Keratinocyte (primary cell): ENCODE results near the gene PLXNB3. TPM values are rescaled to one million over a fixed set of nuclear protein-coding genes. Genes with fewer than 3 reads are reported as not detected.

Source experiments
- DNase-seq: peaks from one replicate; pipeline ENCODE4 v3.0.0-alpha.2; 2011; ENCODE audit warnings: low read depth, missing footprints, low spot score
- FAIRE-seq: peaks from 2 replicates; lab custom pipeline; 2011; peaks lifted over from hg19 to GRCh38; lab: Jason Lieb, UNC
- H2AFZ ChIP-seq: 2 replicates; pipeline ENCODE4 v1.6.0; 2012; ENCODE audit warnings: low read length, control low read depth, inconsistent platforms; ENCODE audit not compliant: control insufficient read depth
- H3K27ac ChIP-seq: 2 replicates; pipeline ENCODE4 v1.5.1; 2011; ENCODE audit warnings: low read length; ENCODE audit not compliant: control insufficient read depth, insufficient read depth
- H3K27me3 ChIP-seq: 3 replicates; pipeline ENCODE4 v1.6.0; 2011; ENCODE audit warnings: low read length; ENCODE audit not compliant: control insufficient read depth, insufficient read depth; ENCODE audit errors: extremely low read depth
- H3K36me3 ChIP-seq, 2 experiments: 2 replicates in 1 of 2; 3 replicates in 1 of 2; pipeline ENCODE4 v1.5.1; 2011; ENCODE audit warnings: low read length in 2 of 2, mild to moderate bottlenecking in 1 of 2; ENCODE audit not compliant: control insufficient read depth in 2 of 2, insufficient read depth in 2 of 2; ENCODE audit errors: extremely low read depth in 1 of 2
- H3K4me1 ChIP-seq: 3 replicates; pipeline ENCODE4 v1.5.1; 2011; ENCODE audit warnings: low read length; ENCODE audit not compliant: control insufficient read depth, insufficient read depth; ENCODE audit errors: extremely low read depth
- H3K4me2 ChIP-seq: 3 replicates; pipeline ENCODE4 v1.6.0; 2011; ENCODE audit warnings: low read depth, low read length; ENCODE audit not compliant: control insufficient read depth, insufficient read depth; ENCODE audit errors: extremely low read depth
- H3K4me3 ChIP-seq, 3 experiments: fragments of 200-600 bp in 1 of 3; sonication (generic) in 1 of 3; 2 replicates in 2 of 3; 3 replicates in 1 of 3; pipeline ENCODE4 v1.5.1; 2011 to 2016; ENCODE audit warnings: low read length in 3 of 3, mild to moderate bottlenecking in 3 of 3, control low read depth in 2 of 3, inconsistent platforms in 1 of 3, low read depth in 1 of 3, mixed read lengths in 1 of 3, mixed run types in 1 of 3, moderate library complexity in 1 of 3; ENCODE audit not compliant: control insufficient read depth in 2 of 3, insufficient read depth in 2 of 3; ENCODE audit errors: extremely low read depth in 1 of 3
- H3K79me2 ChIP-seq: 2 replicates; pipeline ENCODE4 v1.6.0; 2012; ENCODE audit warnings: low read length; ENCODE audit not compliant: control insufficient read depth, insufficient read depth
- H3K9ac ChIP-seq: 3 replicates; pipeline ENCODE4 v1.6.0; 2011; ENCODE audit warnings: low read length; ENCODE audit not compliant: control insufficient read depth, insufficient read depth; ENCODE audit errors: extremely low read depth
- H3K9me1 ChIP-seq: 3 replicates; pipeline ENCODE4 v1.6.0; 2011; ENCODE audit warnings: low read length; ENCODE audit not compliant: control insufficient read depth, insufficient read depth; ENCODE audit errors: extremely low read depth
- H3K9me3 ChIP-seq: 2 replicates; pipeline ENCODE4 v1.5.1; 2012; ENCODE audit warnings: low read depth, low read length; ENCODE audit not compliant: control insufficient read depth
- H4K20me1 ChIP-seq: 3 replicates; pipeline ENCODE4 v1.6.0; 2011; ENCODE audit warnings: low read length; ENCODE audit not compliant: control insufficient read depth, insufficient read depth; ENCODE audit errors: extremely low read depth
- CTCF ChIP-seq, 3 experiments: IDR thresholded peaks in 1 of 3; conservative IDR thresholded peaks in 1 of 3; optimal IDR thresholded peaks in 1 of 3; 2 replicates in 2 of 3; 3 replicates in 1 of 3; pipeline versions ENCODE3 to v1.5.1; 2011; ENCODE audit warnings: low read length in 3 of 3, mild to moderate bottlenecking in 3 of 3, moderate library complexity in 2 of 3, control low read depth in 1 of 3, inconsistent platforms in 1 of 3; ENCODE audit not compliant: insufficient read depth in 2 of 3; ENCODE audit errors: extremely low read depth in 1 of 3
- EZH2 ChIP-seq: IDR thresholded peaks from one replicate; pipeline ENCODE4 v1.6.1; 2012; ENCODE audit warnings: inconsistent platforms, mild to moderate bottlenecking, low read length, moderate library complexity
- dilution Hi-C: fragments of 300-500 bp; cut with MboI; formaldehyde crosslinking; loops from one replicate; pipeline ENCODE4 v1.7.0; 2020; ENCODE audit warnings: low sequenced_read_pairs; ENCODE audit not compliant: extremely low pct_ligation_motif_present
- polyA plus RNA-seq, 5 experiments: library from polyadenylated mRNA; depleted of rRNA in 3 of 5; stranded (reverse) in 3 of 5; stranded (forward) in 1 of 5; unstranded in 1 of 5; fragments of >200 nt; gene quantifications; 1 replicate in 1 of 5; 2 replicates in 3 of 5; 3 replicates in 1 of 5; pipeline versions ENCODE4 v1.2.1 to v1.2.3, GENCODE V29; 2011 to 2012; ENCODE audit warnings: missing spikeins in 2 of 5, low read depth in 1 of 5, low replicate concordance in 1 of 5

PLXNB3 gene
- polyA plus RNA-seq, 1 donor (not counting 4 experiments of a cell fraction or from before 2014, with no cell fraction given), result 7.2 TPM

- no peak for FAIRE-seq
- dilution Hi-C loops, result no loop called here
- H3K36me3 ChIP-seq, result no peaks in the 10 kb centered on the region
Measured at GRCh38 chrX:153761863-153762262, 2.2 kb upstream of the PLXNB3 start.

GRCh38 chrX:153762626-153763173 lies 1.3 kb upstream of the PLXNB3 start:
- Histone ChIP-seq H3K4me3 (no peak overlapping the region), H3K9ac (no peak overlapping the region), H3K4me1 (peaks cover 13% of the 10 kb centered on the region), H2AFZ (no peak overlapping the region), H3K27me3 (no peaks in the 10 kb centered on the region), H3K9me3 (no peaks in the 10 kb centered on the region), H3K79me2 (peaks cover 2% of the 10 kb centered on the region), H3K4me2 (no peak overlapping the region), H4K20me1 (no peaks in the 10 kb centered on the region), H3K9me1 (no peaks in the 10 kb centered on the region), H3K36me3 (no peaks in the 10 kb centered on the region), H3K27ac (no peak overlapping the region)
- no peak for TF ChIP-seq CTCF (optimal IDR thresholded peaks at IDR 0.05 in 1 of 3, IDR thresholded peaks at IDR 0.05 in 1 of 3, conservative IDR thresholded peaks at IDR 0.05 in 1 of 3; ENCODE audit: extremely low read depth in 1 of 3, insufficient read depth in 2 of 3, low read length in 3 of 3)
- no peak for TF ChIP-seq EZH2
- FAIRE-seq (no peak), DNase-seq (no peak)
- dilution Hi-C loops, result no loop called here

More at GRCh38 chrX:153761863-153762262, 2.2 kb upstream of the PLXNB3 start:
- H3K4me3 ChIP-seq, result no peak overlapping the region
- no peaks in the 10 kb centered on the region for H4K20me1 ChIP-seq
- TF ChIP-seq CTCF (optimal IDR thresholded peaks at IDR 0.05 in 1 of 3, IDR thresholded peaks at IDR 0.05 in 1 of 3, conservative IDR thresholded peaks at IDR 0.05 in 1 of 3; ENCODE audit: extremely low read depth in 1 of 3, insufficient read depth in 2 of 3, low read length in 3 of 3) (no peak), EZH2 (no peak)
- H2AFZ ChIP-seq, result no peak overlapping the region
- H3K9me1 ChIP-seq, result no peaks in the 10 kb centered on the region
- H3K4me2 ChIP-seq, result no peak overlapping the region
- no peak for DNase-seq
- no peak overlapping the region for H3K27ac ChIP-seq
- H3K9me3 ChIP-seq, result no peaks in the 10 kb centered on the region
- peaks cover 13% of the 10 kb centered on the region for H3K4me1 ChIP-seq
- H3K27me3 ChIP-seq, result no peaks in the 10 kb centered on the region
- peaks cover 2% of the 10 kb centered on the region for H3K79me2 ChIP-seq
- no peak overlapping the region for H3K9ac ChIP-seq
